Activated CD8-positive, alpha-beta memory T cell treated with anti-CD3 and anti-CD28 coated beads, Interleukin-2, amount 10 ng/mL, durations not matched to agents 7 days and 5 days (primary cell): Measurements from ENCODE around the gene MASTL. TPM values are rescaled to one million over a fixed set of nuclear protein-coding genes. Genes with fewer than 3 reads are reported as not detected.

ENCODE experiments used
- ATAC-seq: fragments of 150-1000 bp; cut with Tn5 transposase; one replicate; pipeline ENCODE4 v1.10.0; 2021; ENCODE audit warnings: moderate library complexity
- CTCF ChIA-PET: fragments of 350-600 bp; sonication (Branson Sonifier 250); formaldehyde crosslinking; loops from one replicate; lab custom pipeline; 2021; ENCODE audit warnings: antibody characterized with exemption; lab: Charles Lee
- DNase-seq: peaks from one replicate; pipeline ENCODE4 v3.0.0-alpha.2; 2020
- H3K27ac Mint-ChIP-seq: one replicate; pipeline ENCODE4 v1.8.0; 2021; ENCODE audit warnings: mild to moderate bottlenecking, mixed read lengths
- H3K27me3 Mint-ChIP-seq: one replicate; pipeline ENCODE4 v1.8.0; 2021; ENCODE audit warnings: mixed read lengths
- H3K36me3 Mint-ChIP-seq: one replicate; pipeline ENCODE4 v1.8.0; 2021; ENCODE audit warnings: mild to moderate bottlenecking, mixed read lengths
- H3K4me1 Mint-ChIP-seq: one replicate; pipeline ENCODE4 v1.8.0; 2021; ENCODE audit warnings: mixed read lengths
- H3K4me3 Mint-ChIP-seq: one replicate; pipeline ENCODE4 v1.8.0; 2021; ENCODE audit warnings: mild to moderate bottlenecking, moderate library complexity, mixed read lengths
- H3K9me3 Mint-ChIP-seq: one replicate; pipeline ENCODE4 v1.8.0; 2022; ENCODE audit warnings: low read depth, mixed read lengths
- total RNA-seq, 2 experiments: library from RNA; stranded (reverse); gene quantifications; one replicate each; pipeline ENCODE4 v1.2.3, GENCODE V29; 2021

The MASTL gene
- total RNA-seq, 2 experiments from 2014 or later: 40.9 to 49.2 TPM

DNA sequence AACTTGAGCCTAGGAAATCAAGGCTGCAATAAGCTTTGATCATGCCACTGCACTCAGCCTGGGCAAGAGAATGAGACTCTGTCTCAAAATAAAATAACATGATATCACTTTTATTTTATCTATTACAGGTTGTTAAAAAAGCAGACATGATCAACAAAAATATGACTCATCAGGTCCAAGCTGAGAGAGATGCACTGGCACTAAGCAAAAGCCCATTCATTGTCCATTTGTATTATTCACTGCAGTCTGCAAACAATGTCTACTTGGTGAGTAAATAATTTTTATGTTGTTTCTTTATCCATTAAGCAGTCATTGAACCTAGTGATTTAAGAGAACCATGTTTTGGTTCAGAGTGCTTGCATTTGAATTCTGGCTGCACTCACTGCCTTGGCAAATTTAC is 3.3 kb downstream of the MASTL start:
- ATAC-seq: no peak
- Mint-ChIP-seq H3K9me3 (no peaks in the 10 kb centered on the region), H3K4me1 (peaks cover 17% of the 10 kb centered on the region), H3K27me3 (no peaks in the 10 kb centered on the region), H3K36me3 (peaks cover 55% of the 10 kb centered on the region), H3K27ac (peak overlapping the region; percentile 73), H3K4me3 (no peak overlapping the region)
- DNase-seq: no peak
- CTCF ChIA-PET: interaction anchor here (0.8 kb wide), 1 partner anchor 202 kb away, joined by 3 read pairs; no protein-coding TSS in a partner anchor

- no peak overlapping the region for H3K4me3 Mint-ChIP-seq
- peak overlapping the region; percentile 28 for H3K27ac Mint-ChIP-seq
- no peaks in the 10 kb centered on the region for H3K27me3 Mint-ChIP-seq
- no peaks in the 10 kb centered on the region for H3K9me3 Mint-ChIP-seq
- DNase-seq: no peak
- ATAC-seq: no peak
- H3K4me1 Mint-ChIP-seq: peaks cover 2% of the 10 kb centered on the region
- CTCF ChIA-PET: interaction anchor here (0.6 to 1.7 kb wide), 3 partner anchors 13 to 54 kb away, joined by 3 to 6 read pairs (median 4); no protein-coding TSS in a partner anchor
- peaks cover 63% of the 10 kb centered on the region for H3K36me3 Mint-ChIP-seq
Measured at GRCh38 chr10:27169849-27170248, 14.7 kb downstream of the MASTL start.

GRCh38 chr10:27188259-27188658 is 33.1 kb downstream of the MASTL start:
- Mint-ChIP-seq H3K27ac (no peak overlapping the region), H3K27me3 (no peaks in the 10 kb centered on the region), H3K36me3 (peaks cover 26% of the 10 kb centered on the region), H3K4me3 (no peak overlapping the region), H3K9me3 (no peaks in the 10 kb centered on the region), H3K4me1 (no peaks in the 10 kb centered on the region)
- CTCF ChIA-PET: interaction anchor here (0.8 to 3.8 kb wide), 4 partner anchors 11 to 45 kb away, joined by 3 to 12 read pairs (median 3); no protein-coding TSS in a partner anchor
- ATAC-seq (no peak), DNase-seq (no peak)

- DNase-seq (no peak), ATAC-seq (no peak)
- no peak overlapping the region for H3K4me3 Mint-ChIP-seq
- CTCF ChIA-PET: interaction anchor here (0.8 to 3.8 kb wide), 4 partner anchors 12 to 45 kb away, joined by 3 to 12 read pairs (median 3); no protein-coding TSS in a partner anchor
- no peaks in the 10 kb centered on the region for H3K27me3 Mint-ChIP-seq
- no peaks in the 10 kb centered on the region for H3K4me1 Mint-ChIP-seq
- no peaks in the 10 kb centered on the region for H3K9me3 Mint-ChIP-seq
- H3K36me3 Mint-ChIP-seq: peaks cover 25% of the 10 kb centered on the region
- no peak overlapping the region for H3K27ac Mint-ChIP-seq
Measured at GRCh38 chr10:27188897-27189296, 33.7 kb downstream of the MASTL start.

GRCh38 chr10:27190508-27190907 is 35.4 kb downstream of the MASTL start:
- Mint-ChIP-seq H3K27me3 (no peaks in the 10 kb centered on the region), H3K36me3 (peaks cover 11% of the 10 kb centered on the region), H3K4me3 (no peak overlapping the region), H3K4me1 (no peaks in the 10 kb centered on the region), H3K9me3 (no peaks in the 10 kb centered on the region), H3K27ac (no peak overlapping the region)
- ATAC-seq (no peak), DNase-seq (no peak)
- CTCF ChIA-PET: no interaction called here

DNA sequence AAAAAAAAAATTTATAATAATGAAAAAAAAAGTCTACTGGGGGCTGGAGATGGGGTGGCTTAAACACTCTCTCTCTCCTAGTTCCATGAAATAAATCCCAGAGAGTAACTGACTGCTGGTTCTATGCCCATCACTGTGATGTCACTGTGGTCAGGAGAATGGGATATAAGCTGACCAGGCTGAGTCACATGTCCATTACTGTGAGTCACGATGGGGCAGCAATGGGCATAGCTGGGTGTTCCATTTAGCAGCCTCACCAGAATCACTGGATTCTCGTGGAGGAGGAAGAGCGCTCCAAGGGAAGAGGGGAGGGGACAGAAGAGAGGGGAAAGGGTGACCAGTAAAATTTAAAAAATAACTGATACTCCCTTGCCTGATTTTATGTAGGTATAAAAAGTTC is 37.1 kb downstream of the MASTL start:
- H3K4me3 Mint-ChIP-seq: no peak overlapping the region
- CTCF ChIA-PET: no interaction called here
- peaks cover 3% of the 10 kb centered on the region for H3K36me3 Mint-ChIP-seq
- DNase-seq (no peak), ATAC-seq (no peak)
- no peaks in the 10 kb centered on the region for H3K9me3 Mint-ChIP-seq
- H3K4me1 Mint-ChIP-seq: no peaks in the 10 kb centered on the region
- no peak overlapping the region for H3K27ac Mint-ChIP-seq
- no peaks in the 10 kb centered on the region for H3K27me3 Mint-ChIP-seq

DNA sequence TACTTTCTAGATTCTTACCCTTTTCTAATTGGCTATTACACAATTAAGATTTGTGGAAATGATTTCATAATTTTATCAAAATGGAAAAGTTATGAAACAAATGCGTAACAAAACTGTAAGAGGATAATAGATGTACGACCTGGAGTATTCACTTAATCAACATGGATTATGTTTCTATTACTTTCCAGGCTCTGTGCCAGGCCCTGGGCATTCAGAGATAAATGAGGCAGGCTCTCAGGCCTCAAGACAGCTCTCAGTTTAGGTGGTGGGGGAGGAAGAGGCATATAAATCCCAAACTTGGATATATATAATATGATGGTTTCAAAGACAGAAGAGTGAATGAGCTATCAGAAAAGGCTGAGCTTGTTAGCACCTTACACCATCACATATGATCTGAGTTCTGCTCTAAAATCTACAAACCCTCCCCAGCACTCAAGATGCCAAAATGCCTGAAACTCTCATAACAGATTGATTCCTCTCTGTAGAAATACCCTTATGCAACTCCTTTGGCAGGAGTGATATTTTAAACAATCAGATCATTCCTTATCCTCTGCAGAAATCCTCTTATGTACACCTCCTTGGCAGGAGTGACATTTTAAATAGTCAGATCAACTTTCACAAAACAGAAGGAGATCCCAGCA is 42.9 kb downstream of the MASTL start:
- no peaks in the 10 kb centered on the region for H3K9me3 Mint-ChIP-seq
- DNase-seq (no peak), ATAC-seq (no peak)
- H3K4me3 Mint-ChIP-seq: no peak overlapping the region
- H3K27me3 Mint-ChIP-seq: no peaks in the 10 kb centered on the region
- no peak overlapping the region for H3K27ac Mint-ChIP-seq
- peaks cover 15% of the 10 kb centered on the region for H3K36me3 Mint-ChIP-seq
- no peaks in the 10 kb centered on the region for H3K4me1 Mint-ChIP-seq
- CTCF ChIA-PET: no interaction called here

GRCh38 chr10:27203806-27204205 is 48.7 kb downstream of the MASTL start:
- H3K4me3 Mint-ChIP-seq: no peak overlapping the region
- peaks cover 28% of the 10 kb centered on the region for H3K36me3 Mint-ChIP-seq
- CTCF ChIA-PET: interaction anchor here (1.2 kb wide), 1 partner anchor 19 kb away, joined by 3 read pairs; no protein-coding TSS in a partner anchor
- ATAC-seq (no peak), DNase-seq (no peak)
- H3K27ac Mint-ChIP-seq: no peak overlapping the region
- H3K27me3 Mint-ChIP-seq: no peaks in the 10 kb centered on the region
- no peaks in the 10 kb centered on the region for H3K4me1 Mint-ChIP-seq
- H3K9me3 Mint-ChIP-seq: no peaks in the 10 kb centered on the region

- ATAC-seq: no peak
- Mint-ChIP-seq H3K27me3 (no peaks in the 10 kb centered on the region), H3K4me3 (no peak overlapping the region), H3K9me3 (no peaks in the 10 kb centered on the region), H3K36me3 (peaks cover 29% of the 10 kb centered on the region), H3K27ac (no peak overlapping the region), H3K4me1 (no peaks in the 10 kb centered on the region)
- CTCF ChIA-PET: no interaction called here
- DNase-seq: no peak
Measured at GRCh38 chr10:27207350-27207749, 52.2 kb downstream of the MASTL start.

DNA sequence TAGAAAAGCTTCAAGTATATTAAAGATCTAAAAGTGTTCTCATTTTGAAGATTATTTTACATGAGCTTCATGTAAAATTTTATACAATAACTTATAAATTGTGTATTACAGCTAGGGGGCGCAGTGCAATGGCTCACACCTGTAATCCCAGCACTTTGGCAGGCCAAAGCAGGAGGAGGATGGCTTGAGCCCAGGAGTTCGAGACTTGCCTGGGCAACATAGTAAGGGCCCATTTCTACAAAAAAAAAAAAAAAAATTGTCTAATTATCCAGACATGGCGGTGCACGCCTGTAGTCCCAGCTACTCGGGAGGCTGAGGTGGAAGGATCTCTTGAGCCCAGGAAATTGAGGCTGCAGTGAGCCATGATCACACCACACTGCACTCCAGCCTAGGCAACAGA is 68.8 kb downstream of the MASTL start:
- no peaks in the 10 kb centered on the region for H3K27me3 Mint-ChIP-seq
- CTCF ChIA-PET: interaction anchor here (0.6 to 4.0 kb wide), 28 partner anchors 9 to 1099 kb away, joined by 3 to 40 read pairs (median 4); partner anchors contain the start of gene ACBD5
- no peak overlapping the region for H3K4me3 Mint-ChIP-seq
- DNase-seq: no peak
- no peaks in the 10 kb centered on the region for H3K9me3 Mint-ChIP-seq
- peaks cover 23% of the 10 kb centered on the region for H3K4me1 Mint-ChIP-seq
- H3K36me3 Mint-ChIP-seq: peaks cover 27% of the 10 kb centered on the region
- no peak overlapping the region for H3K27ac Mint-ChIP-seq
- ATAC-seq: peak; percentile 34

- CTCF ChIA-PET: interaction anchor here (1.2 to 4.0 kb wide), 4 partner anchors 12 to 32 kb away, joined by 3 to 40 read pairs (median 11); partner anchors contain the start of gene ACBD5
Measured at GRCh38 chr10:27225011-27225590, 69.9 kb downstream of the MASTL start.

DNA sequence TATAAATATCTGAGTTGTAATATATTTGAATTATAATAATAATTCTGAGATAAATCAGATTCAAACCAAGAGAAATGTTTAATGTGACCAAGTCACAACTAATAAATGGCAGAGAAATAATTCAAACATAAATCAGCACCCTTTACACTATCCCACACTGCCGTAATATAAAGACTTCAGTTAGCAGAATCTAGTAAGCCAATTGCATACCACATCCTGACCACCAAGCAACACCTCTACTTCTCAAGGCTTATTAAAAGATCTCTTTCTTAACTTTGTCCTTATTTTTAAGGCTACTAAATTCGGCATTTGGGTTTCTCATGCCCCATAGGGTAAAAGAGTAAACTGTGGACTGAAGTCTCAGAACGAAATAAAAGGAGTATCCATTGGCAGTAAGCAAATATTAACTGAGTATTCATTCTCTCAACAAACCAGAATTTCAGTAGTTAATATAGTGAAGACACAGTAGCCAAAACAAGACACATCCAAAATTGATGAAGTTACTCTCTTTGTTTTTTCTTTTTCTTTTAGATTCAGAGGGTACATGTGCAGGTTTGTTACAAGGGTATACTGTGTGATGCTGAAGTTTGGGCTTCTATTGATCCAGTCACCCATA is 70.6 kb downstream of the MASTL start:
- Mint-ChIP-seq H3K4me3 (peak overlapping the region; percentile 23), H3K27me3 (no peaks in the 10 kb centered on the region), H3K4me1 (peaks cover 24% of the 10 kb centered on the region), H3K9me3 (no peaks in the 10 kb centered on the region), H3K36me3 (peaks cover 26% of the 10 kb centered on the region), H3K27ac (peak overlapping the region; percentile 83)
- CTCF ChIA-PET: interaction anchor here (1.2 kb wide), 1 partner anchor 27 kb away, joined by 4 read pairs; no protein-coding TSS in a partner anchor
- DNase-seq: peak; percentile 67
- peak; percentile 86 for ATAC-seq

More at GRCh38 chr10:27225011-27225590, 69.9 kb downstream of the MASTL start:
- Mint-ChIP-seq H3K36me3 (peaks cover 21% of the 10 kb centered on the region), H3K27ac (peak overlapping the region; percentile 72), H3K27me3 (no peaks in the 10 kb centered on the region), H3K4me1 (peaks cover 23% of the 10 kb centered on the region), H3K9me3 (no peaks in the 10 kb centered on the region), H3K4me3 (peak overlapping the region; percentile 26)
- DNase-seq (peak; percentile 47), ATAC-seq (peak; percentile 51)

- no peak for ATAC-seq
- CTCF ChIA-PET: interaction anchor here (0.7 kb wide), 1 partner anchor 1068 kb away, joined by 5 read pairs; no protein-coding TSS in a partner anchor
- no peaks in the 10 kb centered on the region for H3K9me3 Mint-ChIP-seq
Measured at GRCh38 chr10:27230022-27230421, 74.9 kb downstream of the MASTL start.

More at GRCh38 chr10:27230022-27230421, 74.9 kb downstream of the MASTL start:
- Mint-ChIP-seq H3K27me3 (no peaks in the 10 kb centered on the region), H3K4me1 (peaks cover 21% of the 10 kb centered on the region), H3K36me3 (peaks cover 29% of the 10 kb centered on the region), H3K27ac (no peak overlapping the region), H3K4me3 (no peak overlapping the region)
- DNase-seq: no peak
